MM.1S (cell line): ENCODE data around the gene DUOXA1.

Experiments
- DNase-seq: peaks from one replicate; pipeline ENCODE4 v3.0.0-alpha.2; 2015
- H2AFZ ChIP-seq: fragments of 300-600 bp; sonication (generic); 2 replicates; pipeline ENCODE4 v1.6.0; 2016; ENCODE audit warnings: antibody characterized with exemption, low read length
- H3F3A ChIP-seq: fragments of 300-600 bp; sonication (generic); 2 replicates; pipeline ENCODE4 v1.6.1; 2016; ENCODE audit warnings: mild to moderate bottlenecking, antibody characterized with exemption, low read length, moderate library complexity, mixed read lengths; ENCODE audit not compliant: insufficient read depth
- H3K27ac ChIP-seq: fragments of 300-600 bp; sonication (generic); 2 replicates; pipeline ENCODE4 v1.5.1; 2016; ENCODE audit warnings: mild to moderate bottlenecking, low read length
- H3K27me3 ChIP-seq: fragments of 300-600 bp; sonication (generic); replicated peaks from 2 replicates; pipeline ENCODE4 v1.6.0; 2016; ENCODE audit warnings: low read length; ENCODE audit not compliant: insufficient read depth
- H3K36me3 ChIP-seq: fragments of 300-600 bp; sonication (generic); replicated peaks from 2 replicates; pipeline ENCODE4 v1.6.1; 2016; ENCODE audit warnings: mild to moderate bottlenecking, low read length, mixed read lengths; ENCODE audit not compliant: insufficient read depth
- H3K4me1 ChIP-seq: fragments of 300-600 bp; sonication (generic); 2 replicates; pipeline ENCODE4 v1.6.1; 2016; ENCODE audit warnings: low read length, mixed read lengths
- H3K4me2 ChIP-seq: fragments of 300-600 bp; sonication (generic); 2 replicates; pipeline ENCODE4 v1.6.0; 2016; ENCODE audit warnings: low read depth, low read length
- H3K4me3 ChIP-seq: fragments of 300-600 bp; sonication (generic); 2 replicates; pipeline ENCODE4 v1.5.1; 2016; ENCODE audit warnings: low read length, mixed read lengths
- H3K79me2 ChIP-seq: fragments of 300-600 bp; sonication (generic); 2 replicates; pipeline ENCODE4 v1.6.1; 2016; ENCODE audit warnings: mixed run types, low read length, mixed read lengths
- H3K9ac ChIP-seq: fragments of 300-600 bp; sonication (generic); 2 replicates; pipeline ENCODE4 v1.6.1; 2016; ENCODE audit warnings: low read length, mixed read lengths
- H3K9me2 ChIP-seq: fragments of 300-600 bp; sonication (generic); replicated peaks from 2 replicates; pipeline ENCODE4 v1.6.1; 2016; ENCODE audit warnings: mild to moderate bottlenecking, low read length, mixed read lengths; ENCODE audit not compliant: insufficient read depth
- H3K9me3 ChIP-seq: fragments of 300-600 bp; sonication (generic); replicated peaks from 2 replicates; pipeline ENCODE4 v1.6.1; 2016; ENCODE audit warnings: mild to moderate bottlenecking, low read length, mixed read lengths; ENCODE audit not compliant: insufficient read depth
- H4K20me1 ChIP-seq: fragments of 300-600 bp; sonication (generic); 2 replicates; pipeline ENCODE4 v1.6.1; 2016; ENCODE audit warnings: mild to moderate bottlenecking, low read length, moderate library complexity, mixed read lengths; ENCODE audit not compliant: insufficient read depth
- EZH2 ChIP-seq: fragments of 300-600 bp; sonication (generic); optimal IDR thresholded peaks from 2 replicates; pipeline ENCODE3; 2017; ENCODE audit warnings: low read depth, mild to moderate bottlenecking, antibody characterized with exemption, low read length, mixed read lengths
- EZH2phosphoT487 ChIP-seq: fragments of 300-600 bp; sonication (generic); IDR thresholded peaks from 2 replicates; pipeline ENCODE4 v1.6.1; 2018; ENCODE audit warnings: antibody characterized with exemption, low read length
- TF ChIP-seq, protein P1 (sequence below): fragments of 300-600 bp; sonication (generic); IDR thresholded peaks from 2 replicates; pipeline ENCODE4 v1.5.1; 2016; ENCODE audit warnings: antibody characterized with exemption, low read length, mixed read lengths

Gene DUOXA1

DNA sequence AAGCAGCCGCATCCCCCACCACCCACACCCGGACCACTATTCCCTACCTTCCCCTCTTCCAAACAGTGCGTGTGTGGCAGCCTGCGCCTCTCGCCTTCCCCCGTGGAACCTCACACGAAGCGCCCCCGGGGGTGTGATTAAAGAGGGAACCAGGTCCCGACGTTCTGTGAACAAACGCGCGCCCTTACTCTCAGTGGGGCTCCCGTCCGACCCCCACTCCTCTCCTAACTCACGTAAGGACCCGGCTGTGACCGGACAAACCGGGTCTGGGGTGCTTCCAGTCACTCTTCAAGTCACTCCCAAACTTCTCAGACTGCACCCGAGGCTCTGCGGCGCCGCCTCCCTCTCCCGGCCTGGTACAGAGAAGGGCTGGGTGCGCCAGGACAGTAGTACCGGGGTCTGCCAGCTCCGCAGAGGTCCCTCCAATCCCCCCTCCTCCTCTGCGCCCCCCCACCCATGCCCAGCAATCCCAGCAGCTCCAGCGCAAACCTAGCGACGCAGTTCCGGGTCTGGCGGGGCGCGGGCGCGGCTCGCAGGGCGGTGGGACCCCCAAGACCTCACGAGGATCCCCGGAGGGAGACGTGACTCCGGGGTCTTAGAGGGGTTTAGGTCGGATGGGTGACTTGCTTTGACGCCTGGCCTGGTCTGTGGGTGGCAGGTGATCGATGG, 574 bp downstream of the DUOXA1 start:
- no peaks in the 10 kb centered on the region for H3K4me1 ChIP-seq
- H3K27ac ChIP-seq = no peak overlapping the region
- H2AFZ ChIP-seq = no peak overlapping the region
- no peak overlapping the region for H3K9ac ChIP-seq
- H3K9me2 ChIP-seq = no peaks in the 10 kb centered on the region
- no peak for DNase-seq
- H3K79me2 ChIP-seq = no peaks in the 10 kb centered on the region
- no peaks in the 10 kb centered on the region for H3F3A ChIP-seq
- no peaks in the 10 kb centered on the region for H3K36me3 ChIP-seq
- no peak overlapping the region for H3K4me3 ChIP-seq
- TF ChIP-seq EZH2 (no peak), EZH2phosphoT487 (no peak)
- TF ChIP-seq, protein P1, sequence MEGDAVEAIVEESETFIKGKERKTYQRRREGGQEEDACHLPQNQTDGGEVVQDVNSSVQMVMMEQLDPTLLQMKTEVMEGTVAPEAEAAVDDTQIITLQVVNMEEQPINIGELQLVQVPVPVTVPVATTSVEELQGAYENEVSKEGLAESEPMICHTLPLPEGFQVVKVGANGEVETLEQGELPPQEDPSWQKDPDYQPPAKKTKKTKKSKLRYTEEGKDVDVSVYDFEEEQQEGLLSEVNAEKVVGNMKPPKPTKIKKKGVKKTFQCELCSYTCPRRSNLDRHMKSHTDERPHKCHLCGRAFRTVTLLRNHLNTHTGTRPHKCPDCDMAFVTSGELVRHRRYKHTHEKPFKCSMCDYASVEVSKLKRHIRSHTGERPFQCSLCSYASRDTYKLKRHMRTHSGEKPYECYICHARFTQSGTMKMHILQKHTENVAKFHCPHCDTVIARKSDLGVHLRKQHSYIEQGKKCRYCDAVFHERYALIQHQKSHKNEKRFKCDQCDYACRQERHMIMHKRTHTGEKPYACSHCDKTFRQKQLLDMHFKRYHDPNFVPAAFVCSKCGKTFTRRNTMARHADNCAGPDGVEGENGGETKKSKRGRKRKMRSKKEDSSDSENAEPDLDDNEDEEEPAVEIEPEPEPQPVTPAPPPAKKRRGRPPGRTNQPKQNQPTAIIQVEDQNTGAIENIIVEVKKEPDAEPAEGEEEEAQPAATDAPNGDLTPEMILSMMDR = no peak
- H3K27me3 ChIP-seq = peaks cover 28% of the 10 kb centered on the region; the same call in 1 of the 2 replicates
- H3K4me2 ChIP-seq = no peak overlapping the region
- H3K9me3 ChIP-seq = no peaks in the 10 kb centered on the region
- H4K20me1 ChIP-seq = no peaks in the 10 kb centered on the region; the same call in 1 of the 2 replicates

DNA sequence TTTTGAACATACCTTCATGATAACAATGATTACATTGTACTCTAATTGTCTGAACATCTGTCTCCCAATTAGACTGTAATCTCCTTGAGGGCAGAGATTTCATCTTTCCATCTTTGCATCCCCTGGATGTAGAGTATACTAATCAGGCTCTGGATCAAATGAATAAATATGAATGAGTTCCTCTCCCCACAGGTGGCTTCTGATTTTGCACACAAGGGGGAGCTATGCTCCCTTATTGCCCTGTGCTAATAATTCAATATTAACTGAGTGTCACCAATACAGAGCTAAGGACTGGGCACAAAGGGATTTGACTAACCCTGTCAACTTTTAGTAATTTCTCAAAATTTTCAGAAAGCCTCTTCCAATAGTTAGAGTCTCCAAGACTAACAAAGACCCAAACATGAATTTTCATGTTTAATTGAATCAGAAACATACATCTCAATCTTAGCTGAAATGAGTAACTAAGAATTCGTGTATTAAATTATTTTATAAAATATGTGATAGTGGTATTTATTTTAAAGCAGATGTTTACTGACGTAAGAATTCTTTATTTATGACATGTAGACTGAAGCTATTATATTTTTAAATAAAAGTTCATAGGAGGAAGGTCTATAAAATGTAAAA, 3.0 kb downstream of the DUOXA1 start:
- Histone ChIP-seq H3K9ac (no peak overlapping the region), H3K9me3 (no peaks in the 10 kb centered on the region), H2AFZ (no peak overlapping the region), H3K9me2 (no peaks in the 10 kb centered on the region), H3K36me3 (no peaks in the 10 kb centered on the region), H3K4me1 (no peaks in the 10 kb centered on the region), H3K27me3 (peaks cover 28% of the 10 kb centered on the region; the same call in 1 of the 2 replicates), H3K4me3 (no peak overlapping the region), H4K20me1 (no peaks in the 10 kb centered on the region), H3K27ac (no peak overlapping the region), H3F3A (no peaks in the 10 kb centered on the region), H3K4me2 (no peak overlapping the region), H3K79me2 (no peaks in the 10 kb centered on the region)
- TF ChIP-seq EZH2 = no peak
- TF ChIP-seq EZH2phosphoT487 = no peak
- TF ChIP-seq, protein P1 = peak; percentile 78
- peak; percentile 50 for DNase-seq

DNA sequence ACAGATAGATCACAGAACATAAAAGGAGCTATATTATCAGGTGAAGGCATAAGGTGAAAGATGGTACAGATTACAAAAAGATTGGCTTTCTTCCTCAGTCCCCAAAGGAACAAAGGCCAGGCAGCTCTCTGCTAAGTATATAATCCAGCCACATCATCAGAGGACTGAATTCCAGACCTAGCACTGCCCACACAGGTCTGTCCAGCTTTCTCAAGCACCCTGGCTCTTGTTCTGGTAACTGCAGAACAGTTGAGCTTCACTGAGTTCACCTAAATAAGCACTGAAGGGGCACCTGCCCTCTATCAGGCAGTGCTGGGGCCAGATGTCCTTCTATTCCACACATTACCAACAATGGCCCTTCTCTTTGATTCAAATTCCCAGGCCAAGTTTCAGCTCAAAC, 6.3 kb downstream of the DUOXA1 start:
- H3K9me3 ChIP-seq = no peaks in the 10 kb centered on the region

More for the DNA sequence above, 6.3 kb downstream of the DUOXA1 start:
- Histone ChIP-seq H3K4me3 (no peak overlapping the region), H2AFZ (no peak overlapping the region), H3K4me2 (no peak overlapping the region), H3K9ac (no peak overlapping the region), H3K27me3 (peaks cover 22% of the 10 kb centered on the region; the same call in 1 of the 2 replicates), H3K27ac (no peak overlapping the region), H3K79me2 (no peaks in the 10 kb centered on the region), H4K20me1 (no peaks in the 10 kb centered on the region), H3F3A (no peaks in the 10 kb centered on the region), H3K4me1 (no peaks in the 10 kb centered on the region), H3K36me3 (no peaks in the 10 kb centered on the region), H3K9me2 (no peaks in the 10 kb centered on the region)
- TF ChIP-seq EZH2 (no peak), EZH2phosphoT487 (no peak)
- TF ChIP-seq, protein P1 = no peak
- DNase-seq = no peak
